Hematopoietic multipotent progenitor cell treated with erythropoietin and hydrocortisone succinate and interleukin-3 and kit ligand, for 6 days (in vitro differentiated cells): ENCODE measurements around the gene COQ10A.
A peak's percentile ranks its signal among the peaks of the same experiment; 100 is the strongest.
"Not testable (repeated sequence)": the region's sequence is repeated elsewhere in the genome, so short reads cannot be mapped to it uniquely, and the experiment has no call there.

ENCODE experiments used
- DNase-seq: peaks from one replicate; pipeline ENCODE4 v3.0.0-alpha.2; 2015

COQ10A gene

DNA sequence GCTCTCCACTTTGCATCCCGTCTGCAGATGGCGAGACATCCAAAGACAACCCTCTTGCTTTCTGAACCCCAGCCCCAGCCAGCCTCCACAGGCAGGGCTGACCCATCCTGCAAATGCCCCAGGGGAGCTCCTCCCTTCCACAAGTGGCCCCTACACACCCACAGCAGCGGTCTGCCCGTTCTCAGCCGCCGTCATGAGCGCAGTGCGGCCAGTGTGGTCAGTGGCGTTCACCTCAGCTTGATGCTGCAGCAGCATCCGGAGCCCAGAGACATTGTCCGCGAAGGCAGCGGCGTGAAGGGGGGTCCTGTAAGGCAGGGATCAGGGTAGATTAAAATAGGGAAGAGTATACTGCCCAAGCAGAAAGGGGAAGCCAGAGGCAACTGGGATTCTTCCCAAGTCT, 22.2 kb upstream of the COQ10A start:
- DNase-seq: no peak

DNA sequence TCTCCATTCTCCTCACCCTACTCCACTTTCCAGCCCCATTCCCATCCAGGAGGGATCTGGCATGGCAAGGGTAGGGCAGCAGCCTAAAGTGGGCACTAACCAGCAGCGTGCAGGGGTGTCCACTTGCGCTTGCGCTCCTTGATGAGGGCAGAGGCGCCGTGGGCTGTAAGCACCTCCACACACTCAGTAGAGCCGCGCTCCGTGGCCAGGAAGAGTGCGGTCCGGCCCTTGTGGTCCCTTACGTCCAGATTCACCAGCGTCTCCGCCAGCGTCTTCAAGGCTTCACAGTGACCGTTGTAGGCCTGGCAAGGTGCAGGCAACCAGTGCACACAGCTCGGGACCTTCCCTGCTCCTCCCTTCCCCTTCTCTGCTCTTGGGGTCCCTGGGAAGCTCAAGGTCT, 18.8 kb upstream of the COQ10A start:
- DNase-seq: no peak

DNA sequence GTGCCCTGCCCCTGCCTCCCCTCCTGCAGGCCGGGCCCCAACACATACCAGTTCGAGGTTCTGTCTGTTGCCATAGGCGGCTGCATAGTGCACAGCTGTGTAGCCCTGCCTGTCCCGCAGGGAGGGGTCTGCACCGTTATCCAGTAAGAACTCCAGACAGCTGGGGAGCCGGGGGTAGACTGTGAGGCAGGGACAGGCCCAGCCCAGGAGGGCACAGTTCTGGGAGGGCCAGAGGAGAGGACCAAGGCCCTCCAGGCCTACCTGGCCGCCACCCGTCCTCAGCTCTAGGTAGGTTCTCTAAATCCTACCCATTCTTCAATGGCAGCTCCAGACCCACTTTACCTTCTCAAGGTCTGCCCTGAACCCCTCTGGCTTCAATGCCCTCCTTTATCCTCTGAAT, 18.0 kb upstream of the COQ10A start:
- no peak for DNase-seq

DNA sequence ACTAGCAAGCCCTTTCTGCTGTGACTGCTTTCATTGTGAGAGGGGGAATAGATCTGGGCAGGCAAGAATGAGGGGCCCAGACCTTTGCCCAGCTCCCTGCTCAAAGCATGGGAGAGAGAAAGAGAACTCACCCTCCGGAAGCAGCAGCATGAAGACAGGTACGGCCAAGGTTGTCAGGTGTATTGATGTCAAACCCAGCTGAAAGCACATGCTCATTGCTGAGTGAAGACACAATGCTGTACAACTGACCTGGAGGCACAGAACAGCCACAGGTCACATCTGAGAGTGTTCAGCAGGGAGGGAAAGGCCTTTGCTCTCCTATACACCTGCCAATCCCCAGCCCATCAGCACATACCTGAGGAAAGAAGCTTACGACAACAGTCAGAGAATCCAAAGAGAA, 14.1 kb upstream of the COQ10A start:
- DNase-seq: no peak

DNA sequence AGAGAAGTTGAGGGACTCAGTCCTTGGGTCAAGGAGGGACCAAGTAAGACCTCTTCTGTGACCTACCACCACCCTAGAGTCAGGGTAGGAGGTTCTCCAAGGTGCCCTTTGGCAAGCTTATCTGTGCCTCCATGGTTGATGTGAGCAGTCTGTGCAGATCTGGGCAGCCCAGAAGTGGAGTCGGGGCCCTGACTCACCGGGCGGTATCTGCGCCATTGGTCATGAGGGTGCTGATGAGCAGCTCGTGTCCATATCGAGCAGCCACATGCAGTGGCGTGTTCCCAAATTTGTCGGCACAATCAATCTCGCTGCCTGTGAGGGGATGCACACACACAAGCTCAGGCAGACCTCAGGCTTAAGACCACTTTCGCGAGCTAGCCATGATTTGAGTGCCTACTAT, 13.7 kb upstream of the COQ10A start:
- DNase-seq: peak; percentile 20

DNA sequence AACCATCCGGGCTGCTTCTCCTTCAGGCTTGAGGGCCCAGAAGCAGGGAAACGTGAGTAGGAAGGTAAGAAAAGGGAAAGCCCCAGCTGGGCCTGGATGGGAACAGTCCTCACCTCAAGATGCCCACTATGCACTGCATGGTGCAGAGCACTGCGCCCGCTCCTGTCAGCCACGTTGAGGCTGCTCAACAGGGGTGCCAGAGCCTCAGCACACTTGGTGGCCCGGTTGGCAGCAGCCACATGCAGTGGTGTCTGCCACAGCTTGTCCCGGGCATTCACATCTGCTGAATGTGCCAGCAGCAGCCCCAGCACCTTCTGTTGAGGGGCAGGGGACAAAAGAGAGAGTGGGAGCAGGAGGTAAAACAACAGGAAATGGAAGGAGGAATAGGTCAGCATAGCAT, 11.1 kb upstream of the COQ10A start:
- no peak for DNase-seq

DNA sequence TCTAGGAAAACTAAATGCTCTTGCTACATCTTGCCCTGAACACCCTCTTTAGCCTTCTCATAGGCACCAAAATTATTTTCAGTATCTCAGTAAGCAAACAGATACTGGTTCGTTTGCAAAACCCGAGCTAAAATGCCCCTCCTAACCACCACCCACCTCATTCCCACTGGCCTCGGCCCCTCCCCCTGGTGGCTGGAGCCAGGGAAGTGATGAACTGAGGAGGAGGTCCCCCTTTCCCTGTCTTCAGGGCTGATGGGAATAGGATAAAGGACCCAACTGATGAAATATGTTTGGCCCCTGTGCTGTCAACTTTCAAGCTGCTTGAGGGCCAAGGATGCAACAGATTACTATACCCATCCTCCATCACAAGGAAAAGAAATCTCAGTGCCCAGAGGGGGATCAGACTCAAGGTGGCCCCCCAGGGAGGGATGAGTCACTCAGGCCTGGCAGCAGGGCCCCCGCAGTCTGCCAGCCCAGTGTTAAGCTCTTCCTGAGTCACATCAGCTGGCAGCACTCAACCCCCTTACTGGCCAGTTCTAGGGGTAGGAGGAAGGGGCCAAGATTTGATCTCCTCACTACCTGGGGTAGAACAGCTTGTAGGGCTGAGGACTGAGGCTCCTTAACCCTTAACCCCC, 10.3 kb upstream of the COQ10A start:
- no peak for DNase-seq

DNA sequence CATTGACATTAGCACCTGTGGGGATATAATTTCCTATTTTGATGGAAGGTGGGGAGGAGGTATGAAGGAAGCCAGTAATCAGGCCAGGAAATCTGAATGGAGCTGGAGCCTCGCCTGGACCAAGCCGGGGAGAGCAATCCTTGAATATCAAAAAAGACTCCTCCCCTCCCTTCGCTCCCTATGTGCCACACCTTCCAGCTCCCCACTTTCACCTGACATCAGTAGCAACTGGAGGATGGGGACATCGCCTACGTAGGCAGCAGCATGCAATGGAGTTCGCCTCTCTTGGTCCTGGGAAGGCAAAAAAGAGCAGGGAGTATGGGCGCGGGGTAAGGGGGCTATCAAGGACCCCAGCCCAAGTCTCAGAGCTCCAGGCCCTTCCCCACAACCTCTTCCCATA, 9.7 kb upstream of the COQ10A start:
- DNase-seq: no peak

DNA sequence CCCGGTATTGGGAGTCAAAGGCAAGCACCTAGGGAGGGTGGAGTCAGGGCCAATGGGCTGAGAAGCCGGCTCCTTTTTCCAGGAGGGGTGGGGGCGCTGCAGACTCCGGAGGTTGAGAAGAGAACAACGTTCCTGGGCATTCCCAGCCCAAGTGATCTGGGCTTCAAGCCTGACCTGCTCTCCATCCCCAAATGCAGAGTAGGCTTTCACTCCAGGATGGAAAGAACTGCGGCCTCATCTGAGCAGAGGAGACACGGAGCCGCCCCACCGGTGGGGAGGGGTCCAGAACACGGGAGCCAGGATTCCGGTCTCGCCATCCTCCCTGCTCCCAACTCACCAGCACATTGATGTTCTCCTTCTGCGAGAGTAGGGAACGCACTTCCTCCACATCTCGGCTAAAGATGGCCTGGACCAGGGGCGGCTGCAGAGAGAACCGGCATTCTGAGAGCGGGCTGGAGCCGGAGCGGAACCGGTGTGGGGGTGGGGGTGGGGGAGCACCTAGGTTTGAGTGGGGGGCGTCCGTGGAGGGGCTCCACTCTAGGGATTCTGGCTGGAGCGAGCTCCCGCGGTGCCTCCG, 9.2 kb upstream of the COQ10A start:
- peak; percentile 37 for DNase-seq

DNA sequence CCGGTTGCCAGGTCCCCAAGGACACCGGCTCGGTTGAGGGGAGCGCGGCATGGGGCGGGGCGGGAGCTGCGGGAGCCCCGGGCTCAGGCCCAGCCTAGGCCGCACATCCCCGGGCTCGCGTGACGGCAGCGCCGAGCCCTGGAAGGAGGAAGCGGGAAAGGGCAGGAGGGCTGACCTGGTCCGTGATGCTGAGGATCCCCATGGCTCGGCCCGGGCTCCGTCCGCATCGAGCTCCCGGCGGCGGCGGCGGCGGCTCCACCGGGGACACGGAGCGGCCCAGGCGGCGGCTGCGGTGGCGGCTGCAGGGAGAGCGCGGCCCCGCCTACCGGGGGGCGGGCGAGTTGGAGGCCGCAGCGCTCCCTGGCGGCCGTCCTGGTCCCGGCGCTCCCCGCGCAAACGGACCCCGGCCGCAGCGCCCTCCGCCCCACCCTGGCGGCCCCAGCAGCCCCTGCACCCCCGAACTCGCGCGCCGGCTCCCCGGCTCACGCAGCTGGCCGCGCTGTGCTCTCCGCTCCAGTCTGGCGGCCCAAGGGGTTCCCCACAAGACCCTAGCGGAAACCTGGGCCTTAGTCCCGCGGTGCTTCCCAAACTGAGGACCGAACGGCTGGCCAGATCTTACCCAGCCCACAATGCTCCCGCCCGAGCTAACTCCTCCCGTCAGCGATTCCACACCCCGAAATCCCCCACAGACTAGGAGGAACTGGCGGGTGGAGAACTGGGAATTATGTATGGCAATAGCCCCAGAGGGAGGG, 8.5 kb upstream of the COQ10A start, which contains the start of gene ANKRD52:
ANKRD52 (minus strand) TSS at position 317 of the 752 bp plus-strand sequence; CDS start at position 202, 115 bp downstream.
- peak; percentile 91 for DNase-seq

DNA sequence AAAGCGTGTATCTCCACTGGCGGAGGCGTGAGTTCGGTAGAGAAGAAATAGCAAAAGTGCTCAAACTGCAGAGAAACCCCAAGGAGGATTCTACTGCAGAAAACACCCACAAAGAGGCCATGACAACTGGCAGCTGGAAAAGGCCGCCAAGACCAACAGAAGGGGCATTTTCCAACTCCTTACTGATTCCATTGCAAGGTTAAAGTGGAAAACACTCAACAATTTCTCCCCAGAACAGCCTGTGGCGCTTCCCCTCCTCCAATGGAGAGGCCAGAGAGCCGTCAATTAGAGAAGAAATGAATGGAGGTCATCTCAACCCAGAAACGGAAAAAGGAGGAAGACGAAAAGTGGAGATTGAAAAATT, 7.9 kb upstream of the COQ10A start:
- no peak for DNase-seq

DNA sequence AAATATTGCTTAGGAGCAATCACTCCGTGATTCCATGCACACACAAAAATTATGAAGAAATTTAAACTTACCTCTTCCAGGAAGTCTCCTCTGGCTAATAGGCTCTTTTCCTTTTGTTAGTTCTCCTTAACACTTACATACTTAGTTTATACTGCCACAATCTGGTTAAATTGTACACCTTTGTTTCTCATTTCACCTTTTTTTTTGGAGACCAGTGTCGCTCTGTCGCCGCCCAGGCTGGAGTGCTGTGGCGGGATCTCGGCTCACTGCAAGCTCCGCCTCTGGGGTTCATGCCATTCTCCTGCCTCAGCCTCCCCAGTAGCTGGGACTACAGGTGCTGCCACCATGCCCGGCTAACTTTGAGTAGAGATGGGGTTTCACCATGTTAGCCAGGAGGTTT, 6.4 kb upstream of the COQ10A start:
- DNase-seq: no peak

DNA sequence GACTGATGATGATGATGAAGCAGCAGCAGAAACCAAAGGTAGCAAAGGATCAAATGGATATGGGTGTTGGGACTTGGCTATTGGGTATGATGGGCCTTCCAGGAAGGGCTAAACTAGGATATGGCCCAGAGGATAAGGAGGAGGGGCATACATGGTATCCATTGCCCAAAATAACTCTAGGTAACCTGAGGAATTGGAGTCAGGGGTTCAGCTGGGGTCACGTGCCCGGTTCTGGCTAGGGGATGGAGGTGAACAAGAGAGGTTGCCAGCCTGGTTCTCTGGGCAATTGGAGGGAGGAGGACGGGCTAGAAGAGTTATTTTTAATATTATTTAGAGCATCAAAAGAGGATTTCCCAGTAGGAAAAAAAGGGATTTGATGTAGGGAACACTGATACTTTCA, 5.8 kb upstream of the COQ10A start:
- no peak for DNase-seq

DNA sequence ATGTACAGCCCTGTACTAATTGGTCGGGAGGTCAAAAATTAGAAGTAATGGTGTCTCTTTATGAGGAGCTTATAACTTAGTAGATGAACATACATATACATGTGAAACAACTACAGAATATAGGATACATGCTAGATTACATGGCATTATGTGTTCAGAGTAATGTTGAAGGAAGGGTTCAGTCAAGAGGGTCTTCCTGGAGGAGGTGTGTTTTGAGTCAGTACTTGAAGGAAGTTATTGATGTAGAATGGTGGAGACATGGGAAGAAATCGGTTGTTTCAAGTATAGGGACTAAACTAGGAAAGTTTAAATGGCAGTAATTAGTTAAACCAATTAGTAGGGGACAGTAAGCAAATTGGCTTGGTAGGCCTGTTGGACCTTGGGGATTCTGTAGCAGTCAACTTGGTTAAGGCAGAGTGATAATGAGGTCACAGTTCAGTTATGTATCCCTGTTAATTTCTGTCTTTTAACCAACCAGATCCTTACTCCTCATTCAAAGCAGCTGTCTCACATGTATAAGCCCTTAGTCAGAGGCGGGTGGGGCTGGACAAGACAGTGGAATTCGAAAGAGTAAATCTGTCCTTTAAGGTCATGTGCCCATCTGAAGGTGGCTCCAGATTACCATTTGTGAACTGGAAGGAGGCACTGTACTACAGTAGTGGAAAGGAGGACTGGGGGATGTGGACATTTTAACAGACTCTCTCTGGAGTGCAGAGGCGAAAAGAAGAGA, 5.1 kb upstream of the COQ10A start:
- peak; percentile 42 for DNase-seq

DNA sequence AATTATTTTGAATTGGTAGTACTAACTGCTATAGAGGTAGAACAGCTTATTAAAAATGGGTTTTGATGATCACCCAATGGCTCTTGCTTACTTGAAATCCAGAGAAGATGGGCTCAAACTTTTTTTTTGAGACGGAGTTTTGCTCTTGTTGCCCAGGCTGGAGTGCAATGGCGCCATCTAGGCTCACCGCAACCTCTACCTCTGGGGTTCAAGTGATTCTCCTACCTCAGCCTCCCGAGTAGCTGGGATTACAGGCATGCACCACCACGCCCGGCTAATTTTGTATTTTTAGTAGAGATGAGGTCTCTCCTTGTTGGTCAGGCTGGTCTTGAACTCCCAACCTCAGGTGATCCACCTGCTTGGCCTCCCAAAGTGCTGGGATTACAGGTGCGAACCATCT, 3.8 kb upstream of the COQ10A start:
- peak; percentile 32 for DNase-seq

DNA sequence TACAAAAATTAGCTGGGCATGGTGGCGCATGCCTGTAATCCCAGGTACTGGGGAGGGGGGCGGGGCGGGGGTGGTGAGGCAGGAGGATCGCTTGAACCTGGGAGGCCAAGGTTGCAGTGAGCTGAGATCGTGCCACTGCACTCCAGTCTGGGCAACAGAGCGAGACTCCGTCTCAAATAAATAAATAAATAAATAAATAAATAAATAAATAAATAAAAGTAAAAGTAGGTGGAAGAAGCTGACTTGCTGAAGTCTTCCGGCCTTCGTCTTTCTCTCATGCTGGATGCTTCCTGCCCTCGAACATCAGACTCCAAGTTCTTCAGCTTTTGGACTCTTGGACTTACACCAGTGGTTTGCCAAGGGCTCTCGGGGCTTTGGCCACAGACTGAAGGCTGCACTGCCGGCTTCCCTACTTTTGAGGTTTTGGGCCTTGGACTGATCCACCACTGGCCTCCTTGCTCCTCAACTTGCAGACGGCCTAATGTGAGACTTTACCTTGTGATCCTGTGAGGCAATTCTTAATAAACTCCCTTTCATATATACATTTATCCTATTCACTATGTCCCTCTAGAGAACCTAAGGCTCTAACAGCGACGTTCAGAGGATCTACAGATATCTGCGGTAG, 562 bp upstream of the COQ10A start:
- DNase-seq: not testable (repeated sequence)

DNA sequence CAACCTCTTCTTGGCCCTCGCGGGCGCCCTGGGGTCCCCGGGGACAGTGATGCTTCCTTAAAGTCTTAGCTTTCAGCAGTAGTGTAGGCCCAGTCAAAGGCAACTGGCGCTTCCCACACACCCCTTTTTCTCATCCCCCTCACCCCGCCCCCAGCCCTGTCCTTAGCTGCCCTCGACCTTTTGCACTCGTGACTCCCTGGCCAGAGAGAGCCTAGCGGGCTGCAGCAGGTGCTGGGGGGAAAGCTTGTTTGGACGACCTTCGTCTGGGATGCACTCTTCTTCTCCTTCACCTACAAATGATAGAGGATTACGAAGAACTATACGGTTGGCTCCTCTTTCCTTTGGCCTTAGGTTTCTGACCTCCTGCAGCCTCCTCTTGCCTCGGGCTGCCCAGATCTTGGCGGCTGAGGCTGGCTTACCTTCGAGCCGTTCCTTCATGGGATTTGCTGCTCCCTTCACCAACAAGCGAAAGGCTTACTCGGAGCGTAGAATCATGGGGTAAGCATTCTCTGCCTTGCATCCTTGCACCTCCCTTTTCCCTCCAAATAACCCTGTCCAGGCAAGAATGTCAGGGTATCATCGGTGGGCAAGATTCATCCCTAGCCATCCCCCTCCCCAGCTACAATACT, 815 bp downstream of the COQ10A start:
- DNase-seq: peak; percentile 47

DNA sequence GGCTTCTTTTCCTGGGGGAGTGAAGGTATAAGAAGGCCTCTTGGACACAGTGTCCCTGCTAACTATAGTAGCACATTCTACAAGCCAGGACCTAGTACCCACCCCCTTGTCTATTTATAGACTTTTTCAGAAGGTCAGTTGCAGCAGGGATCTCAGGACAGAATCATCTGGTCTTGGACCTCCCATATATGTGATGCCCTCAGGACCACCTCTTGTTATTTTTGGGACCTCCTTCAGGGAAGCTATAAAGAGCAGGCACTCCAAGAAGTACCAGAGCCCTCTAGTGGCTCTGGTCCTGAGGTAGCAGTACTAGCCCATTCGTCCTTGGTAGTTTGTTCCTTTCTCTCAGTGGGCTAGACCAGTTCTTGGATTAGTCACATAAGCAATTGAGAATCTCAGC, 4.3 kb downstream of the COQ10A start:
- peak; percentile 65 for DNase-seq

DNA sequence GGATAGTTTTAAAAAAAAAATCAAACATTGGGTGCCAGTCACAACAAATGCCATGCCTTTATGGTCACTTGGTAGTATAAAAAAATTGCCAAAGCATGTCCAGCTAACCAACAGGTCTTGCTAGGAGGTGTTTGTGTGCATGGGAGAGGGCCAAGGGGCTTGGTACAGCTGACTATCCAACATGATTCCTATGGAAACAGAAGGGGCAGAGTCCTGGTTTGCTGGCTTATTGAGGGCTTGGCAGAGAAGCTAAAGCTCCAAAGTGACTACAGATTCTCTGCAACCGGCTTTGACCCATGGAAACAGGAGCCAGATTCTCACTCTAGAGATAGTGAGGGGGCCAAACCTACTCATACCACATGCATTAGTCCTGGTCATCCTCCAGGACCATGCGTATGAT, 5.7 kb downstream of the COQ10A start:
- not testable (repeated sequence) for DNase-seq

DNA sequence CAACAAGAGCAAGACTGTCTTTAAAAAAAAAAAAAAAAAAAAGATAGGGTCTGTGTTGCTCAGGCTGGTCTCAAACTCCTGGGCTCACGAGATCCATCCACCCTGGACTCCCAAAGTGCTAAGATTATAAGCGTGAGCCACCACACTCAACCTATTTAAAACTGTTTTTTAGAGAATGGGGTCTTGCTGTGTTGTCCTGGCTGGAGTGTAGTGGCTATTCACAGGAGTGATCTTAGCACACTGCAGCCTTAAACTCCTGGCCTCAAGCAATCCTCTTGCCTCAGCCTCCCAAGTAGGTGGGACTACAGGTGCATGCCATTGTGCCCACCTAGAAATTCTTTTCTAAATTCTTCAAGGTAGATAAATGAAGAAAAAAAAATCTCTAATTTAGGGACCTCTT, 7.6 kb downstream of the COQ10A start:
- no peak for DNase-seq

DNA sequence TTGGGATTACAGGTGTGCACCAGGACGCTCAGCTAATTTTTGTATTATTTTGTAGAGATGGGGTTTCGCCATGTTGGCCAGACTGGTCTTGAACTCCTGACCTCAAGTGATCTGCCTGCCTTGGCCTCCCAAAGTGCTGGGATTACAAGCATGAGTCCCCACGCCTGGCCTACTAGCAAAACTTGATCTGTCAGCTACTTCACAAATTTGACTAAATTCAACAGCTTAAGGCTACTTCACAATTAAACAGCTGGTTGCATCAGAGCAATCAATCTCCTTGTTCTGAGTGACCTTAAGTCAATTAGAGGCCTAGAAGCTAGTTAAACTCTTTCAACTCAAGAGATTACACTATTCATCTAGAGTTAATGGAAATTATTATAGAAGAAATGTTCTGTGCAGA, 12.2 kb downstream of the COQ10A start:
- no peak for DNase-seq

DNA sequence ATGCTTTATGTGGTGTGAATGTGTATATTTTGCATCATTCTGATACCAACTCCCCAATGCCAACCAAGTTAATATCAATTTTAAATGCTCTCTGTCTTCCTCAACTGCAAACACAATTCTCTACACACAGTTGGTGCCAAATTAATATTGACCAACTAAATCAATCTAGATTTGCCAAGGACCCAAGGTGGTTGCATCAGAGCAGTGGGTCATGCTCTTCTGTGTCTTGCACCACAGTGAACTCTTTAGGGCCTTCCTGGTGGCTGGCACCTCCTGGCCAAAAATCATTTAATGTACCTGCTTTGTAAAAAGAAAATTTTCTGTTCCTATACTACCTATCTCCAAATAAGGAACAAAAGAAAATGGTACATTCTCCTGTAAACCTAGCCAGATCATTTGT, 14.1 kb downstream of the COQ10A start:
- no peak for DNase-seq

DNA sequence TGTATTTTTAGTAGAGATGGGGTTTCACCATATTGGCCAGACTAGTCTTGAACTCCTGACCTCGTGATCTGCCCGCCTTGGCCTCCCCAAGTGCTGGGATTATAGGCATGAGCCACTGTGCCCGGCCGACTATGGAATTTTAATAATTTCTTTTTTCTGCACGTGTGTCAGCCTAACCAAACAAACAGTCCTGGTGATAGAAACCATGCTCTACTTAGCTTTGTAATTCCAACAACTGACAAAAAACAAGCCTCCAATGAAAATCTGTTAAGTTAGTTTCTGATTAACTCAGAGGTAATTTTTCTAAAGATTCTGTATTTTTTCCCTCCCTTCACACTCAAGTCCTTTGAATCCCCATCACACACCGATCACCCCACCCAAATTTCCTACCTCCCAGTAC, 15.3 kb downstream of the COQ10A start:
- no peak for DNase-seq
